Fibroblast of lung (primary cell): ENCODE data around the gene BPGM.
"Not testable (repeated sequence)": the region's sequence is repeated elsewhere in the genome, so short reads cannot be mapped to it uniquely, and the experiment has no call there.

Experiments
- CTCF ChIP-seq, 2 donors: IDR thresholded peaks in 1 of 2; conservative IDR thresholded peaks in 1 of 2; 1 replicate in 1 of 2; 2 replicates in 1 of 2; pipeline ENCODE4 v1.5.1; 2011 to 2012; ENCODE audit warnings: low read length in 2 of 2, control low read depth in 1 of 2, inconsistent platforms in 1 of 2, low read depth in 1 of 2, mild to moderate bottlenecking in 1 of 2
- EZH2 ChIP-seq: IDR thresholded peaks from 2 replicates; pipeline ENCODE4 v1.5.1; 2012; ENCODE audit warnings: low read length, control low read depth, mild to moderate bottlenecking; ENCODE audit errors: missing control alignments

DNA sequence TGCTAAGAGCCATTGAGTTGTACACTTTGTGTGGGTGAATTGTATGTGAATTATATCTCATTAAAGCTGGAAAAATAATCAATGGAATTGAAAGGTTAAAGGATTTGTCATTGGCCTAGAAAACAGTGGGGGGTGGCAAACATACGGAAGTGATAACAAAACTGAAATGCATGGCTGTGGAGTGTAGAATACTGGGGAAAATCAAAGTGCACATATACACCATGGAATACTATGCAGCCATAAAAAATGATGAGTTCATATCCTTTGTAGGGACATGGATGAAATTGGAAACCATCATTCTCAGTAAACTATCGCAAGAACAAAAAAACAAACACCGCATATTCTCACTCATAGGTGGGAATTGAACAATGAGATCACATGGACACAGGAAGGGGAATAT lies 18.4 kb downstream of the BPGM start:
- TF ChIP-seq CTCF (conservative IDR thresholded peaks at IDR 0.05 in 1 of 2, IDR thresholded peaks at IDR 0.05 in 1 of 2; ENCODE audit: low read depth in 1 of 2, low read length in 2 of 2); EZH2: not testable (repeated sequence)
